IMR-90 (cell line): ENCODE data around the gene MAPK1.
"Not testable (repeated sequence)": the region's sequence is repeated elsewhere in the genome, so short reads cannot be mapped to it uniquely, and the experiment has no call there.

Experiments
- CTCF ChIP-seq: conservative IDR thresholded peaks from 2 replicates; pipeline ENCODE4 v1.5.1; 2012; ENCODE audit warnings: mild to moderate bottlenecking, low read depth, low read length, improper control_type of control experiment
- RAD21 ChIP-seq: IDR thresholded peaks from 2 replicates; pipeline ENCODE4 v1.6.1; 2012; ENCODE audit warnings: low read length, improper control_type of control experiment

GRCh38 chr22:21716395-21717122 lies 150.9 kb downstream of the MAPK1 start:
- TF ChIP-seq CTCF, RAD21: not testable (repeated sequence)
